Panc1 (cell line): Measurements from ENCODE around the gene LRSAM1. TPM values are rescaled to one million over a fixed set of nuclear protein-coding genes. Genes with fewer than 3 reads are reported as not detected.
A peak's percentile ranks its signal among the peaks of the same experiment; 100 is the strongest.

ENCODE experiments used
- ATAC-seq: fragments of 200-7000 bp; cut with Tn5 transposase; 2 replicates; pipeline ENCODE4 v1.9.1; 2020; ENCODE audit warnings: mild to moderate bottlenecking, moderate library complexity
- BruUV-seq: library from RNA; stranded (reverse); fragments of 400-500 nt; replicated peaks from 2 replicates; lab custom pipeline; 2021; lab: Mats Ljungman, UMichigan
- CTCF ChIA-PET: fragments of 300-600 bp; sonication (Branson Sonifier 250); formaldehyde crosslinking; loops from one replicate; lab custom pipeline; 2022; ENCODE audit warnings: antibody characterized with exemption; lab: Charles Lee
- POLR2A ChIA-PET: fragments of 300-600 bp; sonication (Branson Sonifier 250); formaldehyde crosslinking; loops from one replicate; lab custom pipeline; 2022; ENCODE audit warnings: antibody characterized with exemption; lab: Charles Lee
- DNase-seq: peaks from one replicate; pipeline ENCODE4 v3.0.0-alpha.2; 2010; ENCODE audit warnings: low read depth, low spot score
- H3K27ac ChIP-seq: 2 replicates; pipeline ENCODE4 v1.5.1; 2011; ENCODE audit warnings: mild to moderate bottlenecking, low read length, inconsistent platforms
- H3K27me3 ChIP-seq: fragments of 200-500 bp; sonication (Bioruptor generic); 2 replicates; pipeline ENCODE4 v1.6.0; 2014; ENCODE audit warnings: low read length, inconsistent platforms; ENCODE audit not compliant: control insufficient read depth, insufficient read depth
- H3K36me3 ChIP-seq: fragments of 200-500 bp; sonication (Bioruptor generic); 2 replicates; pipeline ENCODE4 v1.5.1; 2014; ENCODE audit warnings: inconsistent platforms, mild to moderate bottlenecking, low read length, moderate library complexity; ENCODE audit not compliant: control insufficient read depth, insufficient read depth
- H3K4me1 ChIP-seq: 2 replicates; pipeline ENCODE4 v1.5.1; 2011; ENCODE audit warnings: inconsistent platforms, mild to moderate bottlenecking, low read length, moderate library complexity; ENCODE audit not compliant: control insufficient read depth, insufficient read depth
- H3K4me3 ChIP-seq, 2 experiments: 2 replicates each; pipeline ENCODE4 v1.5.1; 2011 to 2012; ENCODE audit warnings: low read depth in 2 of 2, low read length in 2 of 2, mild to moderate bottlenecking in 2 of 2, inconsistent platforms in 1 of 2, moderate library complexity in 1 of 2
- H3K9me3 ChIP-seq: fragments of 200-500 bp; sonication (Bioruptor generic); 2 replicates; pipeline ENCODE4 v1.5.1; 2014; ENCODE audit warnings: low read depth, mild to moderate bottlenecking, inconsistent platforms, low read length, moderate library complexity; ENCODE audit not compliant: control insufficient read depth, insufficient read depth
- CTCF ChIP-seq: fragments of 450-650 bp; IDR thresholded peaks from 2 replicates; pipeline ENCODE4 v1.5.1; 2017; ENCODE audit warnings: mild to moderate bottlenecking
- POLR2AphosphoS5 ChIP-seq: IDR thresholded peaks from 2 replicates; pipeline ENCODE4 v1.6.1; 2012; ENCODE audit warnings: mild to moderate bottlenecking, low read depth, low read length, moderate library complexity
- REST ChIP-seq, 2 experiments: IDR thresholded peaks; 2 replicates each; pipeline ENCODE4 v1.6.1; 2011 to 2012; ENCODE audit warnings: low read depth in 2 of 2, control low read depth in 1 of 2, low read length in 1 of 2, mild to moderate bottlenecking in 1 of 2, moderate library complexity in 1 of 2; ENCODE audit not compliant: insufficient read depth in 1 of 2
- SIN3A ChIP-seq: IDR thresholded peaks from 2 replicates; pipeline ENCODE4 v1.6.1; 2012; ENCODE audit warnings: low read depth, mild to moderate bottlenecking, low read length, moderate library complexity, borderline replicate concordance; ENCODE audit not compliant: insufficient read depth
- TCF7L2 ChIP-seq: IDR thresholded peaks from 2 replicates; pipeline ENCODE4 v1.6.1; 2011; ENCODE audit warnings: mild to moderate bottlenecking, low read depth, low read length, inconsistent platforms
- in situ Hi-C: cut with HindIII; loops from 2 replicates; pipeline ENCODE4 v1.10.0; 2016; ENCODE audit warnings: low sequenced_read_pairs, low pct_unique_long_range_greater_than_20kb
- intact Hi-C: fragments of 100-400 bp; cut with micrococcal nuclease; formaldehyde crosslinking; loops from one replicate; pipeline ENCODE4 v1.10.0; 2022; ENCODE audit not compliant: unreplicated experiment
- total RNA-seq: library from RNA; stranded (reverse); gene quantifications from one replicate; pipeline ENCODE4 v1.2.1, GENCODE V29; 2021; ENCODE audit not compliant: unreplicated experiment

Gene LRSAM1
- total RNA-seq, 1 experiment from 2014 or later: 15.4 TPM

GRCh38 chr9:127438394-127438793 is 12.9 kb upstream of the LRSAM1 start:
- in situ Hi-C loops: no loop called here
- POLR2A ChIA-PET: interaction anchor here (0.7 kb wide), 1 partner anchor 1139 kb away, joined by 6 read pairs; no protein-coding TSS in a partner anchor
- H3K27ac ChIP-seq: no peak overlapping the region
- no peak for ATAC-seq
- no peaks in the 10 kb centered on the region for H3K27me3 ChIP-seq
- CTCF ChIA-PET: no interaction called here
- TF ChIP-seq POLR2AphosphoS5: no peak
- no peak for TF ChIP-seq CTCF
- no peak for TF ChIP-seq SIN3A
- TF ChIP-seq TCF7L2: no peak
- TF ChIP-seq REST (IDR thresholded peaks at IDR 0.05; ENCODE audit: insufficient read depth in 1 of 2, low read depth in 2 of 2, low read length in 1 of 2): no peak
- no peaks in the 10 kb centered on the region for H3K4me1 ChIP-seq
- no peaks in the 10 kb centered on the region for H3K9me3 ChIP-seq
- peaks cover 3% of the 10 kb centered on the region; the same call in 1 of the 2 replicates for H3K36me3 ChIP-seq
- BruUV-seq: no TSS peak
- no peak for DNase-seq
- intact Hi-C loops: no loop called here
- H3K4me3 ChIP-seq: no peak overlapping the region

- Histone ChIP-seq H3K27ac (no peak overlapping the region), H3K4me3 (no peak overlapping the region), H3K36me3 (peaks cover 13% of the 10 kb centered on the region), H3K4me1 (peaks cover 11% of the 10 kb centered on the region), H3K27me3 (no peaks in the 10 kb centered on the region), H3K9me3 (peaks cover 5% of the 10 kb centered on the region; the same call in 1 of the 2 replicates)
- CTCF ChIA-PET: interaction anchor here (0.7 kb wide), 1 partner anchor 147 kb away, joined by 5 read pairs; no protein-coding TSS in a partner anchor
- intact Hi-C loops (no loop called here), in situ Hi-C loops (no loop called here)
- no peak for DNase-seq
- no TSS peak for BruUV-seq
- TF ChIP-seq CTCF: no peak
- TF ChIP-seq SIN3A: no peak
- TF ChIP-seq TCF7L2: no peak
- TF ChIP-seq POLR2AphosphoS5: no peak
- no peak for TF ChIP-seq REST (IDR thresholded peaks at IDR 0.05; ENCODE audit: insufficient read depth in 1 of 2, low read depth in 2 of 2, low read length in 1 of 2)
- POLR2A ChIA-PET: interaction anchor here (0.5 to 0.7 kb wide), 4 partner anchors 11 to 347 kb away, joined by 3 to 8 read pairs (median 4); no protein-coding TSS in a partner anchor
- ATAC-seq: peak; percentile 11
Measured at GRCh38 chr9:127444283-127444920, 6.9 kb upstream of the LRSAM1 start.
